Hepatocyte (in vitro differentiated cells): ENCODE data around the gene MGLL.

Source experiments
- EZH2 ChIP-seq: fragments of 200-600 bp; sonication (generic); IDR thresholded peaks from 2 replicates; pipeline ENCODE4 v1.6.1; 2016; ENCODE audit warnings: antibody characterized with exemption, mild to moderate bottlenecking, borderline replicate concordance
- TF ChIP-seq, protein P1 (sequence below): fragments of 200-600 bp; sonication (generic); IDR thresholded peaks from 2 replicates; pipeline ENCODE4 v1.5.1; 2016; ENCODE audit warnings: antibody characterized with exemption, mild to moderate bottlenecking; ENCODE audit not compliant: poor library complexity

DNA sequence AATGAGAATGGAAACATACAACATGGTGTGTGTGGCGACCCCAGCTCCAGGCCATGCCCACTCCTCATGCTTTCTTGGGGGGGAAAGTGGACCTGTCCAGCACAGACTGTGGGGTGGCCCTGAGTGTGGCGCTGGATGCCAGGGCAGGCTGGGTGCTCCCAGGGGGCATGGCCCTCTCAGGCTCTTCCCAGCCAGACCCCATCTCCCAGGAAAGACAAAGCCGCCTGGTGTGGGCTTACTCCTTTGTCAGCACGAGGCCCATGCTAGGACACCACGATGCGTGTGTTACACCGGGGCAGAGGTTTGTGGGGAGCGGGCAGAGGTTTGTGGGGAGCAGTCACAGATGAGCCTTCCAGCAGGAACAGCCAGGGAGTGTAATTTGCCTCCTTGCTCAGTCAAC, 81.1 kb downstream of the MGLL start:
- TF ChIP-seq, protein P1, sequence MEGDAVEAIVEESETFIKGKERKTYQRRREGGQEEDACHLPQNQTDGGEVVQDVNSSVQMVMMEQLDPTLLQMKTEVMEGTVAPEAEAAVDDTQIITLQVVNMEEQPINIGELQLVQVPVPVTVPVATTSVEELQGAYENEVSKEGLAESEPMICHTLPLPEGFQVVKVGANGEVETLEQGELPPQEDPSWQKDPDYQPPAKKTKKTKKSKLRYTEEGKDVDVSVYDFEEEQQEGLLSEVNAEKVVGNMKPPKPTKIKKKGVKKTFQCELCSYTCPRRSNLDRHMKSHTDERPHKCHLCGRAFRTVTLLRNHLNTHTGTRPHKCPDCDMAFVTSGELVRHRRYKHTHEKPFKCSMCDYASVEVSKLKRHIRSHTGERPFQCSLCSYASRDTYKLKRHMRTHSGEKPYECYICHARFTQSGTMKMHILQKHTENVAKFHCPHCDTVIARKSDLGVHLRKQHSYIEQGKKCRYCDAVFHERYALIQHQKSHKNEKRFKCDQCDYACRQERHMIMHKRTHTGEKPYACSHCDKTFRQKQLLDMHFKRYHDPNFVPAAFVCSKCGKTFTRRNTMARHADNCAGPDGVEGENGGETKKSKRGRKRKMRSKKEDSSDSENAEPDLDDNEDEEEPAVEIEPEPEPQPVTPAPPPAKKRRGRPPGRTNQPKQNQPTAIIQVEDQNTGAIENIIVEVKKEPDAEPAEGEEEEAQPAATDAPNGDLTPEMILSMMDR, result no peak
- TF ChIP-seq EZH2, result no peak
